Neuronal stem cell (in vitro differentiated cells): ENCODE results near the gene PRORP. TPM values are rescaled to one million over a fixed set of nuclear protein-coding genes. Genes with fewer than 3 reads are reported as not detected.

Experiments
- DNase-seq: peaks from one replicate; pipeline ENCODE4 v3.0.0-alpha.2; 2013; ENCODE audit warnings: low spot score
- H2AFZ ChIP-seq: one replicate; pipeline ENCODE4 v1.6.1; 2013; ENCODE audit warnings: mild to moderate bottlenecking, low read length, inconsistent platforms
- H2AK5ac ChIP-seq: 2 replicates; pipeline ENCODE4 v1.6.1; 2013; ENCODE audit warnings: low read depth, mild to moderate bottlenecking, inconsistent platforms, low read length, moderate library complexity, mixed read lengths
- H2BK120ac ChIP-seq: 2 replicates; pipeline ENCODE4 v1.6.1; 2013; ENCODE audit warnings: low read depth, mild to moderate bottlenecking, inconsistent platforms, low read length, moderate library complexity, mixed read lengths
- H2BK12ac ChIP-seq: one replicate; pipeline ENCODE4 v1.6.1; 2013; ENCODE audit warnings: low read length, inconsistent platforms
- H2BK15ac ChIP-seq: 2 replicates; pipeline ENCODE4 v1.6.1; 2013; ENCODE audit warnings: mild to moderate bottlenecking, low read length, inconsistent platforms, mixed read lengths
- H2BK5ac ChIP-seq: one replicate; pipeline ENCODE4 v1.6.1; 2013; ENCODE audit warnings: inconsistent platforms, mild to moderate bottlenecking, low read length, moderate library complexity
- H3K14ac ChIP-seq: one replicate; pipeline ENCODE4 v1.6.1; 2013; ENCODE audit warnings: low read length, inconsistent platforms
- H3K18ac ChIP-seq: 2 replicates; pipeline ENCODE4 v1.6.1; 2013; ENCODE audit warnings: low read length, inconsistent platforms
- H3K23ac ChIP-seq: 2 replicates; pipeline ENCODE4 v1.6.1; 2013; ENCODE audit warnings: low read depth, mild to moderate bottlenecking, mixed read lengths, low read length, inconsistent platforms; ENCODE audit not compliant: poor library complexity
- H3K27ac ChIP-seq: replicated peaks from 3 replicates; pipeline ENCODE4 v1.5.1; 2013; ENCODE audit warnings: low read length, inconsistent platforms
- H3K27me3 ChIP-seq, 3 experiments: 2 replicates each; pipeline ENCODE4 v1.6.1; 2013; ENCODE audit warnings: low read length in 3 of 3, mild to moderate bottlenecking in 2 of 3, inconsistent platforms in 1 of 3, low read depth in 1 of 3, mixed read lengths in 1 of 3, moderate library complexity in 1 of 3; ENCODE audit not compliant: control insufficient read depth in 3 of 3, insufficient read depth in 3 of 3
- H3K36me3 ChIP-seq, 2 donors: replicated peaks in 1 of 2; 2 replicates each; pipeline ENCODE4 v1.6.1; 2013; ENCODE audit warnings: low read length in 2 of 2; ENCODE audit not compliant: control insufficient read depth in 2 of 2, insufficient read depth in 2 of 2
- H3K4ac ChIP-seq: 2 replicates; pipeline ENCODE4 v1.6.1; 2013; ENCODE audit warnings: inconsistent platforms, mild to moderate bottlenecking, low read length, moderate library complexity
- H3K4me1 ChIP-seq, 2 donors: 1 replicate in 1 of 2; 2 replicates in 1 of 2; pipeline ENCODE4 v1.6.1; 2013; ENCODE audit warnings: low read length in 2 of 2, low read depth in 1 of 2; ENCODE audit not compliant: control insufficient read depth in 2 of 2, insufficient read depth in 1 of 2
- H3K4me2 ChIP-seq: one replicate; pipeline ENCODE4 v1.6.1; 2013; ENCODE audit warnings: mild to moderate bottlenecking, low read length, inconsistent platforms; ENCODE audit not compliant: insufficient read depth, poor library complexity, severe bottlenecking
- H3K4me3 ChIP-seq, 2 donors: 2 replicates each; pipeline ENCODE4 v1.5.1; 2013; ENCODE audit warnings: low read length in 2 of 2, mild to moderate bottlenecking in 2 of 2, inconsistent platforms in 1 of 2, moderate library complexity in 1 of 2
- H3K79me1 ChIP-seq: one replicate; pipeline ENCODE4 v1.6.1; 2013; ENCODE audit warnings: low read depth, mild to moderate bottlenecking, inconsistent platforms, low read length, moderate library complexity
- H3K9ac ChIP-seq: one replicate; pipeline ENCODE4 v1.6.1; 2013; ENCODE audit warnings: mild to moderate bottlenecking, low read depth, low read length, inconsistent platforms; ENCODE audit not compliant: poor library complexity
- H3K9me3 ChIP-seq, 2 donors: replicated peaks in 1 of 2; 2 replicates each; pipeline versions ENCODE3 to v1.6.1; 2013; ENCODE audit warnings: low read length in 2 of 2, mild to moderate bottlenecking in 2 of 2, inconsistent platforms in 1 of 2, low read depth in 1 of 2, mixed read lengths in 1 of 2, moderate library complexity in 1 of 2; ENCODE audit not compliant: control insufficient read depth in 2 of 2, insufficient read depth in 1 of 2
- H4K8ac ChIP-seq: one replicate; pipeline ENCODE4 v1.6.1; 2013; ENCODE audit warnings: low read depth, mild to moderate bottlenecking, inconsistent platforms, low read length, moderate library complexity
- H4K91ac ChIP-seq: one replicate; pipeline ENCODE4 v1.6.1; 2013; ENCODE audit warnings: low read length, low read depth, mild to moderate bottlenecking, inconsistent platforms; ENCODE audit not compliant: poor library complexity
- WGBS, 2 donors: extraction: QIAGEN DNeasy Blood & Tissue Kit; methylation state at CpG; one replicate each; pipeline ENCODE4 v1.1.7; 2013; ENCODE audit warnings: missing lambda C conversion rate in 2 of 2, mixed read lengths in 1 of 2; ENCODE audit not compliant: insufficient read length in 2 of 2, insufficient replicate concordance in 1 of 2; ENCODE audit errors: extremely low coverage in 2 of 2; 5-methylcytosine and 5-hydroxymethylcytosine counted together
- polyA plus RNA-seq, 2 experiments: library from polyadenylated mRNA; stranded (reverse); fragments of 200-250 nt; gene quantifications; one replicate each; pipeline ENCODE4 v1.2.3, GENCODE V29; 2013

PRORP gene
- polyA plus RNA-seq (2013, experiment 1 of 2) = 25.4 TPM
- 25.2 TPM for polyA plus RNA-seq (2013, experiment 2 of 2)

DNA sequence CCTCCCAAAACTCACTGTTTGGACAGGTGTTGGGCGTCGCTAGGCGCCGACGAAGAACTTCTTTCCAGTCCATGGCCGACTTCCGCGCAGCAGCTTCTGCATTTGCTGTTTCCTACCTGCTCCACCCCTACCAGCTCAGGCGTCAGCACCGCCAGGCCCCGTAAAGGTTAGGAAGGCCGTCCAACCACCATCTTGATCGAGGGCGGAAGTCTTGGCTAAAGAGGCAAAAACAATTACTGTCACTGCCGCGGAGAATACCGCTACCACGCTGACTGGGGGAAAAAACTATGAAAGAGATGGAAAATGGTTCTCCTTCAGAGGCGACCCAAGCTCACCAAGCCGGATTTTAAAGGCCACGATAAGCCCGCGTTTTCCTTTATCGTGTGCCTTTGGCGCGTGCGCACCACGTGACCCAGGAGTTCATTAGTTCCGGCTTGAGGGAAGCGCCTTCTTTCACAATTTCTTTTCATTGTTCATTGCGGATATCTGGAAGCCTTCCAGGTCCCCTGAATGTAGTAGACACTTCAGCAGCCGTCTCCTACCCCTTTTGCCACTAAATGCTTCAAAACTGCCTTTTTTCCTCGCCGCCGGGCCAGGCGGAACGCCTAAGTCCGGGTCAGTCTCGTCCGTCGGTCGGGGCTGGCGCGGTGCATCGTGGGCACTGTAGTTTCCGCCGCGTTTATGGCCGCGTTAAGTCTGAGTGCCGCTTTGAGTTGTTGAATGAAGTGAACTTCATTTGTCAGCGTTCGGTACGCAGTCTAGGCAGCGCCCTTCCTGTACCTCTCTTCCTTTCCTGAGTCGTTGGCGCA is at the start of gene PRORP, which contains the start of gene PPP2R3C:
PRORP (plus strand) TSS at position 666 of the 809 bp plus-strand sequence. CDS start 694 bp downstream, outside the sequence.
PPP2R3C (minus strand) TSS at position 104 of the 809 bp plus-strand sequence; CDS start at position 73, 31 bp downstream.
- Histone ChIP-seq H2BK15ac (no peak within 1 kb of the TSS), H4K8ac (peak within 1 kb of the TSS; percentile 70), H2AFZ (peak within 1 kb of the TSS; percentile 95), H3K36me3 (peaks cover 0 to 34% of the 10 kb centered on the region in 2 donors), H3K18ac (peak within 1 kb of the TSS; percentile 96), H3K4me3 (peak within 1 kb of the TSS; percentile 73 to 89), H3K79me1 (no peaks in the 10 kb centered on the region), H3K9ac (peak within 1 kb of the TSS; percentile 93), H3K27me3 (no peaks in the 10 kb centered on the region), H2BK12ac (no peak within 1 kb of the TSS), H3K9me3 (no peaks in the 10 kb centered on the region), H2BK120ac (no peak within 1 kb of the TSS), H3K14ac (peak within 1 kb of the TSS; percentile 39), H2AK5ac (no peak within 1 kb of the TSS), H3K23ac (peak within 1 kb of the TSS; percentile 90), H3K4me2 (peak within 1 kb of the TSS; percentile 90), H3K4me1 (peaks cover 1 to 6% of the 10 kb centered on the region in 2 donors), H3K4ac (no peak within 1 kb of the TSS), H2BK5ac (peak within 1 kb of the TSS; percentile 97), H4K91ac (no peak within 1 kb of the TSS), H3K27ac (peak within 1 kb of the TSS; percentile 89)
- no CpG with 5 or more reads among the region's 57 CpGs for WGBS, 2 donors
- DNase-seq = peak; percentile 87

DNA sequence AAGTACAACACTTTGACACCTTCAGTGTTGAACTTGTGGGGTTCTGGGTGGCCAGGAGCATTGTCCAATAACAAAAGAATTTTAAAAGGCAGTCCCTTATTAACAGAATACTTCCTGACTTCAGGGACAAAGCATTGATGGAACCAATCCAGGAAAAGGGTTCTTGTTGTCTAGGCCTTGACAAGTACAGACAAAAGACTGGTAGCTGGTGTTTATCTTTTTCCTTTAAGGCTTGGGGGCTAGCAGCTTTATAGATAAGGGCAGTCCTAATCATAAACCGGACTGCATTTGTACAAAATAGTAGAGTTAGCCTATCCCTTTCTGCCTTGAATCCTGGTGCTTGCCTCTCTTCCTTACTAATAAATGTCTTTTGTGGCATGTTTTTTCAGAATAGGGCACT is 48.9 kb upstream of the PRORP start:
- H3K18ac ChIP-seq = no peak overlapping the region
- no peak overlapping the region for H2AFZ ChIP-seq
- H3K9me3 ChIP-seq = no peaks in the 10 kb centered on the region
- no peak overlapping the region for H3K27ac ChIP-seq
- H3K4me1 ChIP-seq = no peaks in the 10 kb centered on the region
- no peak overlapping the region for H2BK120ac ChIP-seq
- no peak overlapping the region for H3K9ac ChIP-seq
- H2AK5ac ChIP-seq = no peak overlapping the region
- H3K4ac ChIP-seq = no peak overlapping the region
- H2BK5ac ChIP-seq = no peak overlapping the region
- H4K91ac ChIP-seq = no peak overlapping the region
- H3K4me3 ChIP-seq = no peak overlapping the region
- H3K4me2 ChIP-seq = no peak overlapping the region
- no peak overlapping the region for H2BK15ac ChIP-seq
- no peaks in the 10 kb centered on the region for H3K79me1 ChIP-seq
- no CpG with 5 or more reads among the region's 1 CpG for WGBS, 2 donors
- H3K14ac ChIP-seq = no peak overlapping the region
- H2BK12ac ChIP-seq = no peak overlapping the region
- H3K36me3 ChIP-seq = peaks cover 6 to 25% of the 10 kb centered on the region in 2 donors
- H4K8ac ChIP-seq = no peak overlapping the region
- H3K27me3 ChIP-seq = no peaks in the 10 kb centered on the region
- DNase-seq = no peak
- no peak overlapping the region for H3K23ac ChIP-seq

- Histone ChIP-seq H3K4ac (no peak overlapping the region), H3K14ac (no peak overlapping the region), H3K4me3 (no peak overlapping the region), H4K91ac (no peak overlapping the region), H2AFZ (no peak overlapping the region), H3K23ac (no peak overlapping the region), H3K27ac (no peak overlapping the region), H2BK12ac (no peak overlapping the region), H3K4me1 (no peaks in the 10 kb centered on the region), H3K27me3 (no peaks in the 10 kb centered on the region), H2BK15ac (no peak overlapping the region), H2BK120ac (no peak overlapping the region), H2AK5ac (no peak overlapping the region), H3K4me2 (no peak overlapping the region), H3K36me3 (peaks cover 2 to 60% of the 10 kb centered on the region in 2 donors), H2BK5ac (no peak overlapping the region), H3K9me3 (no peaks in the 10 kb centered on the region), H3K79me1 (no peaks in the 10 kb centered on the region), H3K18ac (no peak overlapping the region), H3K9ac (no peak overlapping the region), H4K8ac (no peak overlapping the region)
- no peak for DNase-seq
- WGBS, 2 donors = no CpG with 5 or more reads among the region's 2 CpGs
Observed at GRCh38 chr14:35078082-35078481, 44.3 kb upstream of the PRORP start.

DNA sequence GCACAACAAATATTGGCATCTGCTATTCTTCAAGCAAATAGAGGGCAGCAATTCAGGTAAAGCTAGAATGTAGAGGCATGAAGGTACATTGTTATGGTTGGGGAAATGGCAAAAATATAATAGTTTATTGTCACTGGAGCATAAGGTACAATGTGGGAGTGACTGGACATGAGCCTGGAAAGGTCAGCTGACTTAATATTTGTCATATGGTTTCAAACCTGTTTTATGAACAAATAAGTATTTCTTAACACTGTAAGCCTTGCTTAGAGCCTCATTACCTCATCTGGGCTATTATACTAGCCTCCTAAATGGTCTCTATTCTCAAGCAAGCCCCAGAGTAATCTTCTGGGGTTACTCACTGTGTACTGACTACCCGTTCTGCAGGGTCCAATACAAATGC is 42.6 kb upstream of the PRORP start:
- Histone ChIP-seq H3K4ac (no peak overlapping the region), H2BK12ac (no peak overlapping the region), H2BK5ac (no peak overlapping the region), H3K4me2 (no peak overlapping the region), H3K36me3 (peaks cover 2 to 72% of the 10 kb centered on the region in 2 donors), H3K23ac (no peak overlapping the region), H3K27me3 (no peaks in the 10 kb centered on the region), H2BK15ac (no peak overlapping the region), H3K4me1 (no peaks in the 10 kb centered on the region), H3K27ac (no peak overlapping the region), H3K9ac (no peak overlapping the region), H4K91ac (no peak overlapping the region), H4K8ac (no peak overlapping the region), H3K9me3 (no peaks in the 10 kb centered on the region), H3K18ac (no peak overlapping the region), H2AK5ac (no peak overlapping the region), H2BK120ac (no peak overlapping the region), H3K79me1 (no peaks in the 10 kb centered on the region), H3K4me3 (no peak overlapping the region), H2AFZ (no peak overlapping the region), H3K14ac (no peak overlapping the region)
- DNase-seq = no peak
- no CpG with 5 or more reads among the region's 1 CpG for WGBS, 2 donors
